ENCODE measurements around the gene ELF1. TPM values are rescaled to one million over a fixed set of nuclear protein-coding genes. Genes with fewer than 3 reads are reported as not detected.

Gene ELF1
- total RNA-seq, 2 donors from 2014 or later = 62.0 to 86.2 TPM

DNA sequence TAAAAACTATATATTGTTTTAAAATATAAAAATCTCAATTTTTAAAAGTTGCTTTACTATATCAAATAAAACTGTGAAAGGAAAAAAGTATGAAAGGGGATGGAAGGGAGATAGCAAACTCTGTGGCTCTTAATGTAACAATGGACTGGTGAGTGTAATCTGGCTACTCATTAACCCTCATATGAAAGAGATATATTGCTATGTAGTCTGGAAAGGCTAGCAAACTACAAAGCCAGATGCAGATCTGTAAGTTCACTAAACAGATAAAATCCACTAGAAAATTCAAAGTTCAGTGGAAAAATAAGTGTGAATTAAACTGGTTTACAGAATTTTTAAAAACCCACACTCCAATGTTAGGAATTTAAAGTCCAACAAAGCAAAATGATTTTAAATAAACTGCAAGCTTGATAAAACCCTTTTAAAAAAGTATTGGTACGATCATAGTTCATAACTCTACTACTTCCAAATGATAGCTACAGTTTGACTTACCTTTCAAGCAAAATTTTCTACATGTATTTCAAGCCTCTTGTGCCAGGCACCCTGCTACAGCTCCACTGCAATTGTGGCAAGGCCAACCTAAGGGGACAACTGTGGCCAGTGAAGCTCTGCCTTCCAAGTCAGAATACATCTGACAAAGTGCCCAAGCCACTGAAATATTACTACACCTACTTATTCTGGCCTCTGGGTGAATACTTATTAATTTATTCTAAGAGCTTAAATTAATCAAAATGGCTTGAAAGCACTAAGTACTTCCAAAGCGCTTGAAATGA lies 647 bp upstream of the ELF1 start:
- H3K27ac Mint-ChIP-seq = peak overlapping the region in 1 of 2 donors; percentile 95

GRCh38 chr13:41018602-41018948 lies 541 bp downstream of the ELF1 start:
- Mint-ChIP-seq H3K36me3 (peaks cover 13 to 22% of the 10 kb centered on the region in 2 donors), H3K27ac (peak overlapping the region; percentile 83 to 95), H3K9me3 (no peaks in the 10 kb centered on the region)
- ATAC-seq = no peak
- DNase-seq (ENCODE audit: low spot score in 2 of 2) = no peak

More for the DNA sequence above, 647 bp upstream of the ELF1 start:
- Mint-ChIP-seq H3K36me3 (peaks cover 13 to 28% of the 10 kb centered on the region in 2 donors), H3K9me3 (no peaks in the 10 kb centered on the region)
- DNase-seq (ENCODE audit: low spot score in 2 of 2) (no peak), ATAC-seq (no peak)

- DNase-seq (ENCODE audit: low spot score in 2 of 2) (no peak), ATAC-seq (peak; percentile 7 to 26)
- H3K27ac Mint-ChIP-seq = peak overlapping the region; percentile 95 to 97
- peaks cover 13 to 27% of the 10 kb centered on the region in 2 donors for H3K36me3 Mint-ChIP-seq
- H3K9me3 Mint-ChIP-seq = no peaks in the 10 kb centered on the region
Measured at GRCh38 chr13:41017817-41018601, 1.1 kb downstream of the ELF1 start.

- ATAC-seq (peak; percentile 20 to 48), DNase-seq (ENCODE audit: low spot score in 2 of 2) (no peak)
- H3K27ac Mint-ChIP-seq = peak overlapping the region; percentile 95 to 97
- H3K9me3 Mint-ChIP-seq = no peaks in the 10 kb centered on the region
- peaks cover 13 to 29% of the 10 kb centered on the region in 2 donors for H3K36me3 Mint-ChIP-seq
Measured at GRCh38 chr13:41017159-41017558, 2.0 kb downstream of the ELF1 start.

- Mint-ChIP-seq H3K27ac (peak overlapping the region; percentile 91 to 95), H3K9me3 (no peaks in the 10 kb centered on the region), H3K36me3 (peaks cover 13 to 34% of the 10 kb centered on the region in 2 donors)
- DNase-seq (ENCODE audit: low spot score in 2 of 2) = no peak
- no peak for ATAC-seq
Measured at GRCh38 chr13:41015920-41016319, 3.2 kb downstream of the ELF1 start.

- Mint-ChIP-seq H3K27ac (peak overlapping the region; percentile 50 to 91), H3K36me3 (peaks cover 13 to 34% of the 10 kb centered on the region in 2 donors), H3K9me3 (no peaks in the 10 kb centered on the region)
- DNase-seq (ENCODE audit: low spot score in 2 of 2) = no peak
- peak; percentile 81 to 93 for ATAC-seq
Measured at GRCh38 chr13:41013835-41014234, 5.3 kb downstream of the ELF1 start.

- DNase-seq (ENCODE audit: low spot score in 2 of 2) (no peak), ATAC-seq (no peak)
- Mint-ChIP-seq H3K27ac (peak overlapping the region in 1 of 2 donors; percentile 86), H3K36me3 (peaks cover 7 to 27% of the 10 kb centered on the region in 2 donors), H3K9me3 (no peaks in the 10 kb centered on the region)
Measured at GRCh38 chr13:41012536-41012935, 6.6 kb downstream of the ELF1 start.

- ATAC-seq = no peak
- H3K27ac Mint-ChIP-seq = peak overlapping the region; percentile 40 to 77
- DNase-seq (ENCODE audit: low spot score in 2 of 2) = no peak
- peaks cover 5 to 19% of the 10 kb centered on the region in 2 donors for H3K36me3 Mint-ChIP-seq
- H3K9me3 Mint-ChIP-seq = no peaks in the 10 kb centered on the region
Measured at GRCh38 chr13:41011382-41011956, 7.6 kb downstream of the ELF1 start.

- H3K36me3 Mint-ChIP-seq = peaks cover 0 to 12% of the 10 kb centered on the region in 2 donors
- DNase-seq (ENCODE audit: low spot score in 2 of 2) (no peak), ATAC-seq (peak; percentile 78 to 86)
- peak overlapping the region; percentile 30 to 77 for H3K27ac Mint-ChIP-seq
- H3K9me3 Mint-ChIP-seq = no peaks in the 10 kb centered on the region
Measured at GRCh38 chr13:41008349-41008980, 10.7 kb downstream of the ELF1 start.

GRCh38 chr13:41007744-41008128 lies 11.4 kb downstream of the ELF1 start:
- Mint-ChIP-seq H3K27ac (peak overlapping the region; percentile 30 to 89), H3K9me3 (no peaks in the 10 kb centered on the region), H3K36me3 (peaks cover 0 to 5% of the 10 kb centered on the region in 2 donors)
- DNase-seq (ENCODE audit: low spot score in 2 of 2) = no peak
- peak; percentile 49 to 71 for ATAC-seq

DNA sequence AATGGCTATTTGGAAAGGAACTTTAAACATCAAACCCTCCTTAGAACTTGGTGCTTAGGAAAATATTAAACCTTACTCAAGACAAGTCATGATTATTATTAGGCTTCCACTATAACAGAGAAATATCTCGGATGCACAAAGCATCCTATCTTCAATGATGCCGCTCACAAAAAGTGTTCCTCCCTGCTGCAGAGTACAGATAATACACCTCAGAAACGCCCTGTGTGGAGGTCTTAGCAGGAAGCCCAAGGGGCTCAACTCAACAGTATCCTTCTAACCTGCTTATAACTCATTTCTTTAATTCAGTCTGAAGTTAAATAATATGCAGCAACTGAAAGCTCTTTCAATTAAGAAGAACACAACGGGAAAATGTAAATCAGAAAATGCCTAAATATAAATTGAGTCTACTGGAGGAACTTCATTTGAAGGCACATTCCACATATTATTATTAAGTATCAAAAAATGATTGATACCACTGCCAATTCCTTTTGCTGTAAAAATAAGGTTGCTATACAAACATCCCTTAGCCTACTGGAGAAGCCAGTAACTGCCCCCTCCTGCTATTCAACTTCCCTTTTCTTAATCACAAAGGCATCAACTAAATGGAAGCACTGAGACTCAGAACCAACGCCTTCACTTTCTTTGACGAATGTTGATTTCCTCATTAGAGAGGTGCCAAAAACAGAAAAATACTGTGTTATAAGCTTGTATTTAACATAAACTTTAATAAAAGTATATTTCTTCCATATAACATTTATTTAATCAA lies 12.0 kb downstream of the ELF1 start:
- ATAC-seq (no peak), DNase-seq (ENCODE audit: low spot score in 2 of 2) (no peak)
- H3K9me3 Mint-ChIP-seq = no peaks in the 10 kb centered on the region
- peaks cover 0 to 5% of the 10 kb centered on the region in 2 donors for H3K36me3 Mint-ChIP-seq
- H3K27ac Mint-ChIP-seq = peak overlapping the region; percentile 30 to 89

DNA sequence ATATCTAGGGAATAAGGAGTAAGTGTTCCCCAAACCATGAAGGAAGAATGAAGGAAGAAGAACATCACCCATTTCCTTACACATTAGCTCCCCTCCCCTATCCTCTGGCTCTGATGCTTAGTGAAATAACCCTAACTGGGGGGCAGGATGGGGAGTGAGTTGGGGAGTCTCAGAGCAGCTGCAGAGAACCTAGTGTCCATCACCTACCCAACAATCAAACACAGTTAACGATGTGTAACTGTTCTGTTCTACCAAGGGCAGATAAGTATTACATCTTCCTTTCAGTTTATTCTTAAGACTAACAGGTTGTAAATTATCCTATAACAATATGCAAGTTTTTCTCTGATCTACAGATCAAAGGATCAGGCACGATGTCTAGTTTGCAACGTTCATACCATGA lies 12.8 kb downstream of the ELF1 start:
- H3K9me3 Mint-ChIP-seq = no peaks in the 10 kb centered on the region

DNA sequence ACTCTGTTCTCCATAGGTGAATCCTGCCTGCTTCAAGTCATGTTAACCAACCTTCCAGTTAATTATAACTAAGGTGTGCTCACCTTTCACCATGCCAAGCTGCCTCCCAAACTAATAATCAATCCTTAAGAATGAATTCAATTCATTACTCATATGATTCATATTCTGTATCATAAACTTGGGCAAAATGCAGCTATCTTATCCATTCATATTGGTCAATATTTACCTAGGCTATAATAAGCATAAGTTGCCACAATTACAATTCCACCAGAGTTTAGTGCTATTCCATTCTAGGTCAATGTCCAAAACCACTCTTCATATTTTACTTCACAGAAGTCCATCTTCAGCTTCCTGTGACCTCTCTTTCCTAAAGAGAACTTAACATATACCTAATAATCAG lies 13.4 kb downstream of the ELF1 start:
- peaks cover 0 to 11% of the 10 kb centered on the region in 2 donors for H3K36me3 Mint-ChIP-seq
- peak overlapping the region; percentile 85 to 89 for H3K27ac Mint-ChIP-seq
- no peak for DNase-seq (ENCODE audit: low spot score in 2 of 2)
- no peak for ATAC-seq
- H3K9me3 Mint-ChIP-seq = no peaks in the 10 kb centered on the region

More for the DNA sequence above, 12.8 kb downstream of the ELF1 start:
- peak overlapping the region; percentile 78 to 89 for H3K27ac Mint-ChIP-seq
- DNase-seq (ENCODE audit: low spot score in 2 of 2) (no peak), ATAC-seq (no peak)
- H3K36me3 Mint-ChIP-seq = peaks cover 0 to 9% of the 10 kb centered on the region in 2 donors

GRCh38 chr13:41004875-41005693 lies 14.0 kb downstream of the ELF1 start:
- ATAC-seq (peak; percentile 73 to 74), DNase-seq (ENCODE audit: low spot score in 2 of 2) (no peak)
- Mint-ChIP-seq H3K9me3 (no peaks in the 10 kb centered on the region), H3K27ac (peak overlapping the region; percentile 85 to 89), H3K36me3 (peaks cover 0 to 11% of the 10 kb centered on the region in 2 donors)

- no peak for DNase-seq (ENCODE audit: low spot score in 2 of 2)
- peaks cover 0 to 28% of the 10 kb centered on the region in 2 donors for H3K36me3 Mint-ChIP-seq
- no peaks in the 10 kb centered on the region for H3K9me3 Mint-ChIP-seq
- no peak overlapping the region for H3K27ac Mint-ChIP-seq
- ATAC-seq = no peak
Measured at GRCh38 chr13:41002606-41003005, 16.5 kb downstream of the ELF1 start.
